Hepatic stellate cell (primary cell): ENCODE results near the gene RNF4.
"Not testable (repeated sequence)": the region's sequence is repeated elsewhere in the genome, so short reads cannot be mapped to it uniquely, and the experiment has no call there.

Experiments
- DNase-seq: peaks from one replicate; pipeline ENCODE4 v3.0.0; 2011; ENCODE audit warnings: low spot score

The RNF4 gene

DNA sequence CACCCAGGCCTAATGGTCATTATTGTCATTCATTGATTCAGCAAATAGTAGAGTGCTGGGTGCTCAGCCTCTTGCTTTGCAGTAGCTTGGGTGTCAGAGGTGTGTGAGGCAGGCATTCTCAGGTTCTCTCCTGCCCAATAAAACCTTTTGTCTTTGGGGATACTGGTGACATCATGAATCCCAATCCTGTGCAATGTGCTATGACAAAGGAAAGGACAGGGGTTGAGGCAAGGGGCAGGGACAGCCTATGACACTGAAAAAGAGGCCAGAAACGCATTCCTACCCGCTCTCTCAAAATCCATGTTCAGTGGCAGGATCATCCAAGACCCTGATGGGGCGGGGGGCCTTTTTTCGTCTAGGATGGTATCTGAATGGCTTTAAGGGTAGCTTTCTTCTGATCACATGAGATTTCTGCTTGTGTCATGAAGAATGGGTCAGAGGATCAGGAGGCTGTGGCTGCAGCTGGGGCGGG lies 66.0 kb downstream of the RNF4 start:
- no peak for DNase-seq

DNA sequence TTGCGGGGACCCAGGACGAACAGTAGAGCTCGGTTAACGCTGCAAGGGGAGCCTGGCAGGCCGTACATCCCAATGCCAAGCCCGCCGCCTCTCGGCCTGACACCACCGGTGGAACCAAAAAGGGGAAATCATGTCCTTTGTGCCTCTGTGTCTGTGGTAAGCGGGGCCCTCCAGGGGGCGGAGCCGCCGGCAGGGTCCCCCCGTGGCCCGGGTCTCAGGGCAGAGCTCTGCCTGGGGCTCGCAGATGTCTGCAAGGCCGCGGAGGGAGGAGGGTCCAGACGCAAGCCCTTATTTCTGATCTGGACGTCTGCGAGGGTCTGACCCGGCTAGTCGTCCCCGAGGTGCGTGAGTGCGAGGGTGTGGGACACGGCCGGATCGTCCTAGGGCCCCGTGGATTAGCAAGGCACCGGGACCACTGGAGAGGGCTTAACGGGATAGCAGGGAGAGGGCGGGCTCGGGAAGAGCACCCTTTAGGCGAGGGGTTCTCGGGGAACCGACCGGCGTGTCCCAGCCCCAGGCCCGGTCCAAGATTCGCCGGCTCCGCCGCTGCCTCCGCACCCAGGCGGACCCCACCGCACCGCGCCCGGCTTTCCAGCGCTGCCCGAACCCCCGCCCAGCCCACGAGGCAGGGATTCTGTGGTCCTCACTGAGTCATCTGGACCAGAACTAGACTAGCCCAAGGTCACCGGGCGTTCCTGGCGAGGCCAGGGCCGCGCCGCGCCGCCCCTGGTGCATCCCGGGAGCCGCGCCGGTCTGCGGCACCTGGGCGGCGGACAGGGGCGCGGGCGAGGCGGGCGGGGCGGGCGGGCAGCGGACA lies 66.7 kb downstream of the RNF4 start:
- peak; percentile 60 for DNase-seq

DNA sequence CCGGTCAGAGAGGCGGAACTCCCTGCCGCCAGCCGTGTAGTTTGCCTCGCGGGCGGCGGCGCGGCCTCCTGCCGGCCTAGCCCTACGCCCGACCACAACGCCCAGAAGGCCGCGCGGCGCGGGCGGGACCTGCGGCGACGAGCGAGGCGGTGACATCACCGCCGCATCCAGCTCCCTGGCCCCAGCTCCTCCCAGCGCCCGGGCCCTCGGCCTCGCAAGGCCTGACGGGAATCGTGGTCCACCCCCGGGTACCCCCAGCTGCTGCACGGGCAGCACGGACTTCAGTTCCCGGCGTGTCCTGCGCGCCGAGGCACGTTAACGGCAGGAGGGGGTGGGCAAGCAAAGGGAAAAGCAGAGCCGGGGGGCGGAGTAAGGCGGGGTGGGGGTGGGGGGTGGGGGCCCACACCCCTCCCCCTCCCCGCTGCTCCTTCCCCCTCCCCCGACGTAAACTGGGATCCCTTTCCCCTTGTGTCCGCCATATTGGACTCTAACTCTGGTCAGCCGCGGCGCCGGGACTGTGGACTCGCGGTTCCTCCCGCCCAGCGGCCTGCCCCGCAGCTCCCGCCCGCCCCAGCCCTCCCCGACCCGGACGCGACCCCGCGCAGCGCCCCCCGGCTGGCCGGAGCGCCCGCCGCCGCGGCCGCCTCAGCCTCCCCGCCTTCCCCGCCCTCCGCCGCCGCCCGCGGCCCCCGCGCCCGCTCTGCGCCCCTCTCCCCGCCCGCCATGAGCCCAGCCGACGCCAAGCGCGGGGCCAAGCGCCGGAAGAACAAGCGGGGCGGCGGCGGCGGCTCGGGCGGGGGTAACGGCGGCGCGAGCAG lies 67.5 kb downstream of the RNF4 start, which contains the start of gene FAM193A:
Gene FAM193A (plus strand): TSS at position 455 of the 818 bp plus-strand sequence. CDS start 269 bp downstream, at position 724.
- peak; percentile 95 for DNase-seq

DNA sequence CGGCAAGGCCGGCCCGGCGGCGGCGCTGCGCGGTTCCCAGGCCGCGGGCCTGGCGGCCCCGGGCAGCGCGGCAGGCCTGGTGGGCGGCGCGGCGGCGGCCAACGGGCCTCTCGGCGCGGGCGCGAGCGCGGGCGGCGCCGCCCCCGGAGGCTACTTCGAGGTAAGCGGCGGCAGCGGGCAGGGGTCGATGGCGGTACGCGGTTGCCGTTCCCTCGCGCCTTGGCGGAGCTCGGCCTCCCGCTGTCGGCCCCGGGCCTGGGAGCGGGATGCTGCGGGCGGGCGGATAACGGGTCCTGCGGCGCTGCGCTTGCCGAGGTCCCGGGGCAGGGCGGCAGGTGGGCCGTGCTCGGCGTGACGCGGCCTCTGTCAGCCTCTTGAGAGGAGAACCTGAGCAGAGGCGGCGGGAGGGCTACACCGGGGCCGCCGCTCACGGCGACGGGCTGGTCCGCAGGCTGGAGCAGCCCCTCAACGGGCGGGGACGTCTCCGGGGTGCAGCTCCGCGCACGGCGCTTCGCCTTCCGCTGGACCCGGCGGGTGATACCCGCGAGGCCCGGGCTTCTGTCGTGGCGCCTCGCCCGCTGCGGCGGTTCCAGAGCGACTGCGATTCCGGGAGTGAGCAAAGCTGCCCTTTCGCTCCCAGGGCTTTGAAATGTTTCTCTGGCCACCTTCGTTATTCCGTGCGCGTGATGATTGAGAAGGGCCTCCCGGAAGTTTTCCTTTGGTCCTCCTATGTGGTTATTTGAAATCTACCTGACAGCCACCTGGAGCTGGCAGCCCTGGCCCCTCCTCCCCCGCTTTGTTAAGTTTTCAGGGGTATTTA lies 68.3 kb downstream of the RNF4 start:
- peak; percentile 35 for DNase-seq

DNA sequence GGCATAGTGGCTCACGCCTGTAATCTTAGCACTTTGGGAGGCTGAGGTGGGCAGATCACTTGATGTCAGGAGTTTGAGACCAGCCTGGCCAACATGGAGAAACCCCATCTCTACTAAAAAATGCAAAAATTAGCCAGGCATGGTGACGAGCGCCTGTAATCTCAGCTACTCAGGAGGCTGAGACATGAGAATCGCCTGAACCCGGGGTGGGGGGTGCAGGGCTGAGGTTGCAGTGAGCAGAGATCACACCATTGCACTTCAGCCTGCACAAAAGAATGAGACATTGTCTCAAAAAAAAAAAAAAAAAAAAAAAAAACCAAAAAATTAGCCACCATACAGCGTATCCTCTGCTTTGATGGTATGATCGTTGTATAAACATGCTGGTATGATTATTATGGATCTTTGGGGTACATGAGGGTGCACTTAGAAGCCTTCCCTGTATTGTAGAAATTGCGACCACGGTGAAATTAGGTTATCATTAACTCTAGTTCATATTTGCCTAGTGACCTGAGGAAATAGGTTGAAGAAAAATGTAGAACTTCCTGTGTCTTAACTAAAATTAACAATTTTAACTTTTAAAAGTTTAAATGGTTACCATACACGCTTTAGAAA lies 74.8 kb downstream of the RNF4 start:
- DNase-seq: not testable (repeated sequence)

DNA sequence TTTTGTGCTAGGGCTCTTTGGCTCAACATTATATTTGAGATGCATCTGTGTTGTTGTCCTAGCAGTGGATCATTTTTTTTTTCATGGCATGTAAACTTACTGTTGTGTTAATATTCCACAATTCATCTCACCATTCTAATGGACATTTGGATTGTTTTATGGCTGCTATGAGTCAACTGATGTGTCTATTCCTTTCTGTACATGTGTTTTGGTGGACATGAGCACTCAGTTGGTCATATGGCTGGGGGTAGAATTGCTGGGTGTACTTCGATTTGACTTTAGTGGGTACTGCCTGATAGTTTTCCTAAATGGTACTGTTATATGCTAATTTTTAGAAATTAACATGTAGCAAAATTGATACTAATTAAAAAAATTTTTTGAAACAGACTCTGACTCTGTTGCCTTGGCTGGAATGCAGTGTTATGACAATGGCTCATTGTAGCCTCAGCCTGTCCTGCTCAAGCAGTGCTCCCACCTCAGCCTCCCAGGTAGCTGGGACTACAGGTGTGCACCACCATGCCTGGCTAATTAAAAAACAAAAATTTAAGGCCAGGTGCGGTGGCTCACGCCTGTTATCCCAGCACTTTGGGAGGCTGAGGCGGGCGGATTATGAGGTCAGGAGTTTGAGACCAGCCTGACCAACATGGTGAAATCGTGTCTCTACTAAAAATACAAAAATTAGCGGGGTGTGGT lies 76.6 kb downstream of the RNF4 start:
- DNase-seq: no peak

DNA sequence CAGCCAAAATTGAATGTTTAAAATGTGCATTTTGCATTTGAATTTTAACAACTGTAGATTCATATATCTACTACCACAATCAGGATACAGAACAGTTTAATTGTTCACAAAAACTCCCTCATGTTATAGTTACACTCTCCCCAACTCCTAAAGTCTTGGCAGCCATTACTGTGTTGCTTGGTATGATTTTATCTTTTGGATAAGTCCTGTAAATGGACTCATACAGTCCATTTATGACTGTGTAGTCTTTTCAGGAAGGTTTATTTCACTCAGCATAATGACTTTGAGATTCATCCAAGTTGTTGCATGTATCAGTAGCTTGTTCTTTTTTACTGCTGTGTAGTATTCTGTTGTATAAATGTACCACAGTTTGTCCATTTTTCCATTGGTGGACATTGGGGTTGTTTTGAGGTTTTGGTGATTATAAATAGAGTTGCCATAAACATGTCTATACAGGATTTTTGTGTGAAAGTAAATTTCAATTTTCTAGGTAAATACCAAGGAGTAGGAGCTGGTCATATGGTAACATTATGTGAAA lies 77.4 kb downstream of the RNF4 start:
- no peak for DNase-seq

DNA sequence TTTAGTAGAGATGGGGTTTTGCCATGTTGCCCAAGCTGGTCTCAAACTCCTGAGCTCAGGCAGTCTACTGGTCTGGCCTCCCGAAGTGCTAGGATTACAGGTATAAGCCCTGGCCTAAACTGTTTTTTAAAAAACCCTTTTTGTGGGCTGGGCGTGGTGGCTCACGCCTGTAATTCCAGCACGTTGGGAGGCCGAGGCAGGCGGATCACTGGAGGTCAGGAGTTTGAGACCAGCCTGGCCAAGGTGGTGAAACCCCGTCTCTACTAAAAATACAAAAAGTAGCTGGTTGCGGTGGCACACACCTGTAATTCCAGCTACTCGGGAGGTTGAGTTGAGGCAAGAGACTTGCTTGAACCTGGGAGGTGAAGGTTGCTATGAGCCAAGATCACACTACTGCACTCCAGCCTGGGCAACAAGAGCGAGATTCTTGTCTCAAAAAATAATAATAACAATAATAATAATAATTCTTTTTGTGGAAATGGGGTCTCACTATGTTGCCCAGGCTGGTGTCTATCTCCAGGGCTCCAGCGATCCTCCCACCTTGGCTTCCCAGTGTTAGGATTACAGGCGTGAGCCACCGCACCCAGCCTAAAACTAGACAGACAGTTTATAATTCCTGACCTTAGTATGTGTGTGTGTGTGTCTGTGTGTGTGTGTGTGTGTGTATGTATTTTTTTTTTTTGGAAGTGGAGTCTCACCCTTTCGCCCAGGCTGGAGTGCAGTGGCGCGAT lies 78.2 kb downstream of the RNF4 start:
- not testable (repeated sequence) for DNase-seq

DNA sequence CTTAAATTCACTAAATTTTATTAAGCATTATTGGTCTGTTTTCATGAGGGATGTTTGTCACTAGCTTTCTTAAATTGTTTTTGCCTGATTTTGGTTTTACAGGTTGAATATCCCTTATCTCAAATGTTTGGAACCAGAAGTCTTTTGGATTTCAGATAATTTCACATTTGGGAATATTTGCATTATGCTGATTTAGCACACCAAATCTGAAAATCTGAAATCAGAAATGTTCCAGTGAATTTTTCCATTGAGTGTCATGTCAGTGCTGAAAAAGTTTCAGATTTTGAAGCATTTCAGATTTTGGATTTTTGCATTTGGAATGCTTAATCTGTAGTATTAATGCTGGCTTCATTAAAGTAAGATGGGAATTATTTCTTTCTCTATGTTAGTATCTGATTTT lies 82.2 kb downstream of the RNF4 start:
- no peak for DNase-seq

DNA sequence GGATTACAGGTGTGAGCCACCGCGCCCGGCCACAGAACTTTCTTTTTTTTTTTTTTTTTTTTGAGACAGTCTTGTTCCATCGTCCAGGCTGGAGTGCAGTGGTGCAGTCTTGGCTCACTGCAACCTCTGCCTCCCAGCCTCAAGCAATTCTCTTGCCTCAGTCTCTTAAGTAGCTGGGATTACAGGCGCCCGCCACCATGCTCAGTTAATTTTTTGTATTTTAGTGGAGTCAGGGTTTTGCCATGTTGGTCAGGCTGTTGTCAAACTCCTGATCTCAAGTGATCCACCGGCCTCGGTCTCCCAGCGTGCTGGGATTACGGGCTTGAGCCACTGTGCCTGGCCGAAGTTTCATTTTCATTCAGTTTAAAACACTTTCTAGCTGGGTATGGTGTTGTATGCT lies 83.9 kb downstream of the RNF4 start:
- DNase-seq: no peak

DNA sequence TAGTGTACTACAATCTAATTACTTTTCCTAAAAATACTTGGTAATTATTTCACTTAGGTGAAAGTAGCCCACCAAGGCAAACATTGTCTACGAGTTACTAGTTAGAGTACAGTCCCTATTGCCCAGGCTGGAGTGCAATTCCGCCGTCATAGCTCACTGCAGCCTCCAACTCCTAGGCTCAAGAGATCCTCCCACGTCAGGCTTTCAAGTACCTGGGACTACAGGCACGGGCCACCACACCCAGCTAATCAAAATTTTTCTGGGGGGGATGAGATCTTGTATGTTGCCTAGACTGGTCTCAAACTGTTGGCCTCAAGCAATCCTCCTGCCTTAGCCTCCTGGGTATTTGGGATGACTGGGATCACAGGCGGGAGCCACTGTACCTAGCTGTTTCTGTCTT lies 89.4 kb downstream of the RNF4 start:
- no peak for DNase-seq

DNA sequence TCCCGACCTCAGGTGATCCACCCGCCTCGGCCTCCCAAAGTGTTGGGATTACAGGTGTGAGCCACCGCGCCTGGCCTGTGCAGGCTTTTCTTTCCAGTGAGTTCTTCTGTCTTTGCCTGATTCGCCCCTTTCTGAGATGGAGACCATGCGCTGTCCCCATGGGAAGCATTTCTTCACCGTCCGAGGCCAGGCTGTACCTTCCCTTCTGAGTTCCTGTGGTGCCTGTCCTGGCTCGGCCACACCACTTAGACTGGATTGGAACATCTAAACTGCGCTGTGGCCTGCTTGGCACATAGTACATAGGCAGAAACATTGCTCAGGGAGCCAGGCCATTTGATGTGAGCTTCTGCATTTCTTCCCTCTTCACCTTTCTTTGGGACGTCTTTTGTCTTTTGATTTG lies 91.3 kb downstream of the RNF4 start:
- DNase-seq: no peak
